Stomach (tissue), 9 donors: ENCODE results near the gene SH2D5. TPM values are rescaled to one million over a fixed set of nuclear protein-coding genes. Genes with fewer than 3 reads are reported as not detected.

Source experiments
- DNase-seq, 2 donors: peaks; one replicate each; pipeline versions ENCODE4 v3.0.0 to v3.0.0-alpha.2; 2013 to 2019
- H3K27ac ChIP-seq, 5 donors: fragments of 200-600 bp in 4 of 5; sonication (generic) in 4 of 5; one replicate each; pipeline ENCODE4 v1.5.1; 2013 to 2019; ENCODE audit warnings: mild to moderate bottlenecking in 1 of 5, moderate library complexity in 1 of 5
- H3K27me3 ChIP-seq, 3 donors: fragments of 200-600 bp; sonication (generic); one replicate each; pipeline ENCODE4 v1.5.1; 2017 to 2019; ENCODE audit warnings: mixed run types in 1 of 3
- H3K36me3 ChIP-seq, 4 donors: fragments of 200-600 bp; sonication (generic); 1 replicate in 3 of 4; 2 replicates in 1 of 4; pipeline ENCODE4 v1.5.1; 2016 to 2019
- H3K4me1 ChIP-seq, 4 donors: fragments of 200-600 bp; sonication (generic); one replicate each; pipeline ENCODE4 v1.5.1; 2016 to 2019
- H3K4me3 ChIP-seq, 4 donors: fragments of 200-600 bp; sonication (generic) in 3 of 4; one replicate each; pipeline ENCODE4 v1.5.1; 2016 to 2019; ENCODE audit warnings: mild to moderate bottlenecking in 1 of 4
- H3K9me3 ChIP-seq, 4 donors: fragments of 200-600 bp; sonication (generic); one replicate each; pipeline ENCODE4 v1.5.1; 2016 to 2019
- EP300 ChIP-seq: sonication (generic); formaldehyde crosslinking; IDR thresholded peaks from one replicate; pipeline ENCODE4 v1.6.1; 2017; ENCODE audit warnings: antibody characterized with exemption
- POLR2A ChIP-seq, 4 donors: fragments of 450-650 bp; IDR thresholded peaks; one replicate each; pipeline ENCODE4 v1.6.1; 2016; ENCODE audit warnings: antibody characterized with exemption in 4 of 4, control low read depth in 2 of 4, mild to moderate bottlenecking in 1 of 4, moderate library complexity in 1 of 4
- POLR2AphosphoS5 ChIP-seq, 3 donors: sonication (generic); formaldehyde crosslinking; IDR thresholded peaks; one replicate each; pipeline ENCODE4 v1.6.1; 2016; ENCODE audit warnings: antibody characterized with exemption in 3 of 3
- WGBS, 5 donors: extraction: QIAGEN DNeasy Blood & Tissue Kit in 3 of 5; methylation state at CpG; one replicate each; pipeline versions ENCODE4 v1.1.5 to v1.1.7; 2013 to 2018; 5-methylcytosine and 5-hydroxymethylcytosine counted together
- intact Hi-C: fragments of 100-400 bp; cut with DNase I; formaldehyde crosslinking; loops from one replicate; pipeline ENCODE4 v1.15.1; 2023; ENCODE audit warnings: low total_unique reads
- polyA plus RNA-seq, 3 donors: library from polyadenylated mRNA; stranded (reverse); fragments of 200-250 nt; gene quantifications; one replicate each; pipeline ENCODE4 v1.2.3, GENCODE V29; 2013
- total RNA-seq, 5 donors: library from RNA; depleted of rRNA; stranded (reverse); fragments of >200 nt; gene quantifications; one replicate each; pipeline versions ENCODE4 v1.1.0 to v1.2.3, GENCODE V29; 2014 to 2016
- TF ChIP-seq, protein P1 (sequence below), 7 experiments: fragments of 450-650 bp in 4 of 7; fragments of 200-600 bp in 3 of 7; sonication (generic) in 3 of 7; IDR thresholded peaks; one replicate each; pipeline ENCODE4 v1.5.1; 2016 to 2019; ENCODE audit warnings: antibody characterized with exemption in 7 of 7, control low read depth in 2 of 7, mild to moderate bottlenecking in 1 of 7
- donor health status: healthy with polysubstance abuse.
- donor health status: Bipolar disorder and iron deficiency.
- donor health status: healthy.

SH2D5 gene
- total and polyA plus RNA-seq, 8 donors = 0.18 to 7.0 (median 0.36) TPM; not detected in 4

DNA sequence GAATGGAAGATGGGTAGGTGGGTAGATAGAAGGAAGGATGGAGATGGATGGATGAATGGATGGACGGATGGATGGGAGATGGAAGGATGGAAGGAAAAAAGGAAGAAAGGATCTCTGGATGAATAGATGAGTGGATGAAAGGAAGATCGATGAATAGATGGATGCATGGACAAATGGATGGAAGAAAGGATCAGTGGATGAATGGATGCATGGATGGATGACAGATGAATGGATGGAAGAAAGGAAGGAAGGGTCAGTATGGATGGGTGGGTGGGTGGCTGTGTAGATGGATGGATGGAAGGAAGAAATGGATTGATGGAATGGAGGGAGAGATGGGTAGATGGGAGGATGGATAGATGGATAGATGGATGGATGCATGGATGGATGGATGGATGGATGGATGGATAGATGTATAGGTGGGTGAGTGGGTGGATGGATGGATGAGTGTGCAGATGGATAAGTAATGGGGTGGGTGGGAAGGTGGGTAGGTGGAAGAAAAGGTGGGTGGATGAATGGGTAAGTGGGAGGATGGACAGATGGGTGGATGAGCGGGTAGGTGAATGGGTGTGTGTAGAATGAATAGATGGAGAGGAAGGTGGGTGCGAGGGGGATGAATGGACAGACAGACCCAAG lies 29.3 kb downstream of the SH2D5 start:
- no peak for DNase-seq
- Histone ChIP-seq H3K27me3 (no peaks in the 10 kb centered on the region), H3K36me3 (no peaks in the 10 kb centered on the region), H3K9me3 (no peaks in the 10 kb centered on the region), H3K27ac (no peak overlapping the region), H3K4me1 (no peaks in the 10 kb centered on the region), H3K4me3 (no peak overlapping the region)
- TF ChIP-seq, protein P1, sequence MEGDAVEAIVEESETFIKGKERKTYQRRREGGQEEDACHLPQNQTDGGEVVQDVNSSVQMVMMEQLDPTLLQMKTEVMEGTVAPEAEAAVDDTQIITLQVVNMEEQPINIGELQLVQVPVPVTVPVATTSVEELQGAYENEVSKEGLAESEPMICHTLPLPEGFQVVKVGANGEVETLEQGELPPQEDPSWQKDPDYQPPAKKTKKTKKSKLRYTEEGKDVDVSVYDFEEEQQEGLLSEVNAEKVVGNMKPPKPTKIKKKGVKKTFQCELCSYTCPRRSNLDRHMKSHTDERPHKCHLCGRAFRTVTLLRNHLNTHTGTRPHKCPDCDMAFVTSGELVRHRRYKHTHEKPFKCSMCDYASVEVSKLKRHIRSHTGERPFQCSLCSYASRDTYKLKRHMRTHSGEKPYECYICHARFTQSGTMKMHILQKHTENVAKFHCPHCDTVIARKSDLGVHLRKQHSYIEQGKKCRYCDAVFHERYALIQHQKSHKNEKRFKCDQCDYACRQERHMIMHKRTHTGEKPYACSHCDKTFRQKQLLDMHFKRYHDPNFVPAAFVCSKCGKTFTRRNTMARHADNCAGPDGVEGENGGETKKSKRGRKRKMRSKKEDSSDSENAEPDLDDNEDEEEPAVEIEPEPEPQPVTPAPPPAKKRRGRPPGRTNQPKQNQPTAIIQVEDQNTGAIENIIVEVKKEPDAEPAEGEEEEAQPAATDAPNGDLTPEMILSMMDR (IDR thresholded peaks at IDR 0.05) = no peak
- TF ChIP-seq POLR2A (IDR thresholded peaks at IDR 0.05) (no peak), EP300 (no peak), POLR2AphosphoS5 (IDR thresholded peaks at IDR 0.05) (no peak)
- intact Hi-C loops = no loop called here
- 85 to 97% (median 91%) methylated on average over 4 of the region's 4 CpGs for WGBS, 5 donors

GRCh38 chr1:20702416-20702815 lies 30.1 kb downstream of the SH2D5 start:
- DNase-seq = no peak
- 71 to 100% (median 92%) methylated on average over 1 of the region's 1 CpG for WGBS, 5 donors
- TF ChIP-seq, protein P1 (IDR thresholded peaks at IDR 0.05) = no peak
- TF ChIP-seq POLR2AphosphoS5 (IDR thresholded peaks at IDR 0.05) (no peak), EP300 (no peak), POLR2A (IDR thresholded peaks at IDR 0.05) (no peak)
- Histone ChIP-seq H3K4me1 (peaks cover 0 to 2% (median under 1%) of the 10 kb centered on the region in 4 donors), H3K4me3 (no peak overlapping the region), H3K27me3 (no peaks in the 10 kb centered on the region), H3K9me3 (no peaks in the 10 kb centered on the region), H3K36me3 (no peaks in the 10 kb centered on the region), H3K27ac (no peak overlapping the region)
- intact Hi-C loops = no loop called here

GRCh38 chr1:20701847-20702246 lies 30.7 kb downstream of the SH2D5 start:
- Histone ChIP-seq H3K4me1 (peaks cover 0 to 7% (median 5%) of the 10 kb centered on the region in 4 donors), H3K36me3 (no peaks in the 10 kb centered on the region), H3K27ac (no peak overlapping the region), H3K4me3 (no peak overlapping the region), H3K27me3 (no peaks in the 10 kb centered on the region), H3K9me3 (no peaks in the 10 kb centered on the region)
- intact Hi-C loops = no loop called here
- WGBS, 5 donors = 84 to 93% (median 88%) methylated on average over 5 of the region's 5 CpGs
- TF ChIP-seq EP300 = no peak
- TF ChIP-seq POLR2A (IDR thresholded peaks at IDR 0.05) = no peak
- TF ChIP-seq POLR2AphosphoS5 (IDR thresholded peaks at IDR 0.05) = no peak
- TF ChIP-seq, protein P1 (IDR thresholded peaks at IDR 0.05) = no peak
- no peak for DNase-seq

- H3K9me3 ChIP-seq = no peaks in the 10 kb centered on the region
- TF ChIP-seq, protein P1 (IDR thresholded peaks at IDR 0.05) = no peak
- TF ChIP-seq EP300 = no peak
- DNase-seq = no peak
- no peaks in the 10 kb centered on the region for H3K27me3 ChIP-seq
- intact Hi-C loops = no loop called here
- WGBS, 5 donors = 79 to 85% (median 83%) methylated on average over 9 of the region's 9 CpGs
- H3K36me3 ChIP-seq = no peaks in the 10 kb centered on the region
- no peak overlapping the region for H3K4me3 ChIP-seq
- no peak overlapping the region for H3K27ac ChIP-seq
- H3K4me1 ChIP-seq = peaks cover 0 to 10% (median 9%) of the 10 kb centered on the region in 4 donors
These were observed 31.1 kb downstream of the SH2D5 start for GRCh38 chr1:20701446-20701845.
